NCI-H446 (cell line): ENCODE data around the gene ZCCHC14.

Source experiments
- DNase-seq, 2 experiments: peaks; one replicate each; lab custom pipeline; 2025; lab: John Stamatoyannopoulos, UW

The ZCCHC14 gene

DNA sequence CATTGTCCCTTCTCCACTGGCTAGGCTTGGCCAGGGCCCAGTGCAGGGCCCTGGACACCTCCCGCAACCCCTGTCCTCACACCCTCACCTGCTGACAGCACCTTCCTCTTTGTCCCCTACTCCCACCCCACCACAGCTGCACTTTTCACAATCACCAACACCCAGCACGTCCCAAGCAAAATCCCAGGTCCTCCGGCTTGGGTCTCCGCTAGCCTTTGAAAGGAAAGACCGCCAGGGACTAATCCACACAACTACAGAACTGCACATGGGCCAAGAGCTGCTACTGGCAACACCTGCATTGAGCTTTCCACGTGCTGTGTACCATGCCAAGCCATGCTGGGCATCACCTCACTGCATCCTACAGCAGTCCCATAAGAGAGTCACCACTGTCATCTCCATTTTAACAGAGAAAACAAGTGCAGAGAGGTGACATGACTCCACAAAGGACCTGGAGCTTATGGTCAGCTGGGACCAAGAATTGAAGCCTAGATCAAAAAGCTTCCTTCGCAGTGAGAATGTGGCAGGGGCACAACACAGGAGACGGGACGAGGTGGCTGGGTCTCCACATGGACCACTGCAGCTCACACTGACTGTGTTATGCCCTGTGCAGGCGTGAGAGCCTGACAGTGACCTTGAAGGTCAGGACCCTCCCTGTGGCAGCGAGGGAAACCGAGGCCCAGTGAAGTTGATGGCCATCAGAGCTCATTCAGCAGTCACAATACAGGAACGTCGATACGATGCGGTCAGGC is 131.8 kb downstream of the ZCCHC14 start:
- DNase-seq: no peak

DNA sequence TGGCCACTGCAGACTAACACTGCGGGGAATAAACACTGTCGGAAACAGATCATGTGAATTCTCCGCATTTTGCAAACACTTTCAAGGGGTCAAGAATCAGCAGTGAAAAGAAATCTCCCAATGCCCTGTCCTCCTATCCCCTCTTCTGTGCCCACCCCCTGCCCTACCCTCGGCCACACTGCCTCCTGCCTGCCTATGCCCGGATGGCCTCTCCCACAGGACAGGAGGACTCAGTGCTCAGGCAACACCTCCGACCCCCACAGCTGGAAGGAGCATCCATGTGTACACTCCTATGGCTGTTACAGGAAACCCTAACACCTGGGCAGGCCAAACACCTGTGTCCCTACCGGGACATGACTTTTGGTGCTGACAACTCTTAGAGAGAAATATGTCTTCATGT is 133.7 kb downstream of the ZCCHC14 start:
- no peak for DNase-seq

DNA sequence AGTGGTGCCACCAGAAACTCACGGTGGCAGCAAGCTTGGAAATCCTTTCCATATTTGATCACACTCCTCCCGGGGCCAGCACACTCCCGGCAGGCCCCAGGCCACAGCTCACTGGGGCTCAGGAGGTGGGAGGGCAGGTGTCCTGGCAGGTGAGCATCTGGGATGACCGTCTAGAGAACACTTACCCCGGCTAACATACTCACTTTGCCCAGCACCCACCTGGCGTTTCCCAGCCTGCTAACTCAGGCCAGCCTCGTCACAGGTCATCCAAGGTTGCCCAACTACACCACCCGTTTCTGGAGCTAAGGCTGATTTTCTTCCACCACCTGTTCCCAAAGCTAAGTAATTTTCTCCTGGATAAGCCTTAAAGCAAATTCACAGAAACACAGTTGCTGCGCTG is 134.1 kb downstream of the ZCCHC14 start:
- DNase-seq: no peak

DNA sequence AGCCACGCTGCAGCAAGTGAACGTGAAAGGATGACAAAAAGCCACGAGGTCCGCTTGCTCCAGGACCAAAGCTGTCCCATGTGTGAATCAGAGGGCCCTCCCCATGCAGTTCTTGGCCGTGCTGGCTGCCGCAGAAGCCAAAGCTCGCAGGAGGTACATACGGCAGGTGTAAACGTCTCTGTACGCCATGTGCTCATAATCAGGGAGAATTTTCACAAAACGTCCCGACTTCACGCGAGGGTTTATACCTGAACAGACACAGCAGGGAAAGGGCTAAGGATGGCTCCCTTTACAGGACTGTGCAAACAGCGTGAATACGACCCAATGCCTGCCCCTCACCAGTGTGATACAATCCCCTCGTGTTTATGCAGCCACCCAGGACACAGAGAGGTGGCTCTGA is 134.6 kb downstream of the ZCCHC14 start:
- no peak for DNase-seq

DNA sequence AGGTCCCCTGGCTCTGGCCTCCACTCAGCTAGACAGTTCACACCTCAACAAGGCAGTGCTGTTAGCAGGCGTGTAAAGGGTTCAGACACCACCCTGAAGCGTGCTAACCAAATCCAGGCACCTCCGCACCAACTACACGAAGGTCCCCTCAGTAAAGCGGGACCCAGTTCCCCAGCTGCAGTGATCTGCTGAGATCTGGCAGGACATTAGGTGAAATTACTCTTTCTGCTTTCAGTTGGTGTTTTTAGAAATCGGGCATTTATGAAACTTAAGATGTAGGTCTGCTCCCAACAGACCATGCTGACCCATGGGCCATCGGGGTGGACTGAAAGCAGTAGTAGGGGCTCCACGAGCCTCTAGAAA is 136.4 kb downstream of the ZCCHC14 start:
- no peak for DNase-seq
